Hepatocyte (in vitro differentiated cells): ENCODE data around the gene LDAF1.

Experiments used
- CTCF ChIP-seq: fragments of 200-600 bp; sonication (generic); IDR thresholded peaks from 2 replicates; pipeline ENCODE4 v1.5.1; 2016; ENCODE audit warnings: antibody characterized with exemption, mild to moderate bottlenecking; ENCODE audit not compliant: poor library complexity
- EZH2 ChIP-seq: fragments of 200-600 bp; sonication (generic); IDR thresholded peaks from 2 replicates; pipeline ENCODE4 v1.6.1; 2016; ENCODE audit warnings: antibody characterized with exemption, mild to moderate bottlenecking, borderline replicate concordance

DNA sequence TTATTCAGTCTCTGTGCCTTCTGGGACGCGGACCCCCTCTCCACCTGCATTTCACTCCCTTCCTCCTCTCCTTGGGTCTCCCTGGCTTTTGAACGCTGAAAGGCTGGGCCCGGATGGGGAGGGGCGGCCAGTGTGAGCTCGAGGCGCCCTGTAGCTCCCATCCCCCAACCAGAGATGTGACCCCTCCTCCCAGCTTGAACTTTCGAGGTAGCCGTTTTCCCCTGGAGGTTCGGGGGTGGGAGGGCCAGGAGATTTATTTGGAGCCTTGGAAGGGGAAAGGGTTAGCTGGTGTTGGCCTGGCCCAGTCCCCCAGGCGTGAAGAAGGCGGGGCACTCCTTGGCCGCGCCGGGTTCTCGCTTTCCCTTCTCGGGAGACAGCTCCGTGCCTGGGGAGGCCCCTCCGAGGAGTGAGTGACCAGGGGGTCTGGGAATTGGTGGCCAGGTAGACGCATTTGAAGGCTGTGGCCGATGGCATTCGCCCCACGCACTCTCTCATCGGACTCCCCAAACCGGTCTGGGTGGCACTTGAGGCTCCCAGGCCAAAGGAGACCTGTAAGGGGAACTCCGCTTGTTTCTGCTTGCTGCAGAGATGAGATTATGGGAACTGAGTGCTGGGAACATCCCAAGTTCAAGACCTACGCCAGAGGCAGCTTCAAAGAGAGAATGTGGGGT, 942 bp downstream of the LDAF1 start:
- TF ChIP-seq CTCF (no peak), EZH2 (no peak)
